ENCODE results near the gene OGDH. TPM values are rescaled to one million over a fixed set of nuclear protein-coding genes. Genes with fewer than 3 reads are reported as not detected.
"Not testable (repeated sequence)": the region's sequence is repeated elsewhere in the genome, so short reads cannot be mapped to it uniquely, and the experiment has no call there.

Gene OGDH
- polyA plus RNA-seq, 1 donor = 97.4 TPM

DNA sequence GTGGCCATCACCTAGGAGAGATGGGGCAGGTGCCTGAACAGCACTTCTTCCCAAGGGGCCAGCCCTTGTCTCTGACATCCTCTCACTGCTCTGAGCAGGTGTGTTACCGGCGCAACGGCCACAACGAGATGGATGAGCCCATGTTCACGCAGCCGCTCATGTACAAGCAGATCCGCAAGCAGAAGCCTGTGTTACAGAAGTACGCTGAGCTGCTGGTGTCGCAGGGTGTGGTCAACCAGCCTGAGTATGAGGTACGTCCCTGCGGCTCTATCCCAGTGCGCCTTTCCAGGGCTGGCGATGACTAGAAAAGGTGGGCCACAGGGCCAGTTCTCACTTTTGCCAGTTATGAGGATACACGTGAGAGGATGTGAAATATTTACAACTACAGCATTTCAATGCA is 87.9 kb downstream of the OGDH start:
- H3K36me3 ChIP-seq (ENCODE audit: control insufficient read depth, insufficient read depth, low read length) = peaks cover 61% of the 10 kb centered on the region
- no peak overlapping the region for H3K4me3 ChIP-seq (ENCODE audit: low read length)
- no peaks in the 10 kb centered on the region for H3K27me3 ChIP-seq (ENCODE audit: control insufficient read depth, insufficient read depth, low read length)
- H3K27ac ChIP-seq (ENCODE audit: low read length) = no peak overlapping the region
- no peaks in the 10 kb centered on the region for H3K4me1 ChIP-seq (ENCODE audit: control insufficient read depth, insufficient read depth, low read length)
- WGBS (ENCODE audit: insufficient coverage, low lambda C conversion rate) = no CpG with 5 or more reads among the region's 14 CpGs
- no peaks in the 10 kb centered on the region for H3K9me3 ChIP-seq (ENCODE audit: control insufficient read depth, low read depth, low read length)
- DNase-seq = no peak

- H3K4me3 ChIP-seq (ENCODE audit: low read length) = no peak overlapping the region
- H3K4me1 ChIP-seq (ENCODE audit: control insufficient read depth, insufficient read depth, low read length) = no peaks in the 10 kb centered on the region
- peaks cover 66% of the 10 kb centered on the region for H3K36me3 ChIP-seq (ENCODE audit: control insufficient read depth, insufficient read depth, low read length)
- no peak for DNase-seq
- H3K27me3 ChIP-seq (ENCODE audit: control insufficient read depth, insufficient read depth, low read length) = no peaks in the 10 kb centered on the region
- no CpG with 5 or more reads among the region's 2 CpGs for WGBS (ENCODE audit: insufficient coverage, low lambda C conversion rate)
- H3K9me3 ChIP-seq (ENCODE audit: control insufficient read depth, low read depth, low read length) = no peaks in the 10 kb centered on the region
- H3K27ac ChIP-seq (ENCODE audit: low read length) = no peak overlapping the region
These were observed 88.3 kb downstream of the OGDH start for GRCh38 chr7:44694766-44695165.

GRCh38 chr7:44695756-44696155 is 89.3 kb downstream of the OGDH start:
- H3K4me1 ChIP-seq (ENCODE audit: control insufficient read depth, insufficient read depth, low read length) = no peaks in the 10 kb centered on the region
- no CpG with 5 or more reads among the region's 5 CpGs for WGBS (ENCODE audit: insufficient coverage, low lambda C conversion rate)
- H3K9me3 ChIP-seq (ENCODE audit: control insufficient read depth, low read depth, low read length) = no peaks in the 10 kb centered on the region
- H3K36me3 ChIP-seq (ENCODE audit: control insufficient read depth, insufficient read depth, low read length) = peaks cover 72% of the 10 kb centered on the region
- DNase-seq = no peak
- H3K4me3 ChIP-seq (ENCODE audit: low read length) = no peak overlapping the region
- H3K27ac ChIP-seq (ENCODE audit: low read length) = no peak overlapping the region
- H3K27me3 ChIP-seq (ENCODE audit: control insufficient read depth, insufficient read depth, low read length) = no peaks in the 10 kb centered on the region

DNA sequence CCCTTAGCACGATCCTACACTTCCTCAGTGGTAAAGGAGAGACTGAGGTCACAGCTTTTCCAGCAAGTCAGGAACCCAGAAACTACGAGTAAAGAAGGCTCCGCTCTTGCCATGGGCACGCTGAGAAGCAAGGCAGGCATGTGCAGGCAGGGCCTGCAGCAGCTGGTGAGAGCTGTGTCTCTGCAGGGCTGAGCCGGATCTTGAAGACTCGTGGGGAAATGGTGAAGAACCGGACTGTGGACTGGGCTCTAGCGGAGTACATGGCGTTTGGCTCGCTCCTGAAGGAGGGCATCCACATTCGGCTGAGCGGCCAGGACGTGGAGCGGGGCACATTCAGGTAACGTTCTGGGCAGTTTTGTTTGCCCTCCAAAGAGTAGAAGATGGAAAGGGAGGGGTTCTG is 90.3 kb downstream of the OGDH start:
- WGBS (ENCODE audit: insufficient coverage, low lambda C conversion rate) = no CpG with 5 or more reads among the region's 15 CpGs
- DNase-seq = no peak
- peaks cover 79% of the 10 kb centered on the region for H3K36me3 ChIP-seq (ENCODE audit: control insufficient read depth, insufficient read depth, low read length)
- H3K4me3 ChIP-seq (ENCODE audit: low read length) = no peak overlapping the region
- H3K4me1 ChIP-seq (ENCODE audit: control insufficient read depth, insufficient read depth, low read length) = no peaks in the 10 kb centered on the region
- H3K27me3 ChIP-seq (ENCODE audit: control insufficient read depth, insufficient read depth, low read length) = no peaks in the 10 kb centered on the region
- H3K27ac ChIP-seq (ENCODE audit: low read length) = no peak overlapping the region
- H3K9me3 ChIP-seq (ENCODE audit: control insufficient read depth, low read depth, low read length) = no peaks in the 10 kb centered on the region

- no peaks in the 10 kb centered on the region for H3K9me3 ChIP-seq (ENCODE audit: control insufficient read depth, low read depth, low read length)
- no peak overlapping the region for H3K27ac ChIP-seq (ENCODE audit: low read length)
- DNase-seq = no peak
- peaks cover 85% of the 10 kb centered on the region for H3K36me3 ChIP-seq (ENCODE audit: control insufficient read depth, insufficient read depth, low read length)
- H3K27me3 ChIP-seq (ENCODE audit: control insufficient read depth, insufficient read depth, low read length) = no peaks in the 10 kb centered on the region
- no CpG with 5 or more reads among the region's 20 CpGs for WGBS (ENCODE audit: insufficient coverage, low lambda C conversion rate)
- no peak overlapping the region for H3K4me3 ChIP-seq (ENCODE audit: low read length)
- H3K4me1 ChIP-seq (ENCODE audit: control insufficient read depth, insufficient read depth, low read length) = no peaks in the 10 kb centered on the region
These were observed 91.0 kb downstream of the OGDH start for GRCh38 chr7:44697136-44698045.

DNA sequence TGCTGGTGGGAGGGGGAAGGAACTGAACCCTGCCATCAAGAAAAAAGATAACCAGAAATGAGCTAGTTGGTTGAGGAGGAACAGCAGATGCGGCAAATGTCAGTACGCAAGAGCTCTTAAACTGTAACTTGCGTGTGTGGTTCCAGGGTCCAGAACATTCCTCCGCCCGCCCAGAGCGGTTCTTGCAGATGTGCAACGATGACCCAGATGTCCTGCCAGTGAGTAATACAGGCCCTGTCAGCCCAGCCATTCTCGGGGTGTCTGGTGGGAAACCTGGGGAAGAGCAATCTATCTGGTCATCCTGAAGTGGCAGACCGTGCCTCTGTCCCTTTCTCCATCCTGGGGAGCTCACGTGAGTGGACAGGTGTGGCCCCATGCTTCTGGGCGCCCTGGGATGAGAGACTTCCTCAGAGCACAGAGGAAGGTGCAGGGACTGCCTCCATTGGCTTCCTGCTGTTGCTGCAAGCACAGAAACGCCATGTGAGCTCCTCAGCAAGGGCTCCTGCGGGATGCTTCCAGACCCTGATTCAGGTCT is 91.7 kb downstream of the OGDH start:
- Histone ChIP-seq H3K27me3 (ENCODE audit: control insufficient read depth, insufficient read depth, low read length) (no peaks in the 10 kb centered on the region), H3K27ac (ENCODE audit: low read length) (no peak overlapping the region), H3K4me3 (ENCODE audit: low read length) (no peak overlapping the region), H3K4me1 (ENCODE audit: control insufficient read depth, insufficient read depth, low read length) (no peaks in the 10 kb centered on the region), H3K9me3 (ENCODE audit: control insufficient read depth, low read depth, low read length) (no peaks in the 10 kb centered on the region), H3K36me3 (ENCODE audit: control insufficient read depth, insufficient read depth, low read length) (peaks cover 90% of the 10 kb centered on the region)
- WGBS (ENCODE audit: insufficient coverage, low lambda C conversion rate) = no CpG with 5 or more reads among the region's 13 CpGs
- no peak for DNase-seq

DNA sequence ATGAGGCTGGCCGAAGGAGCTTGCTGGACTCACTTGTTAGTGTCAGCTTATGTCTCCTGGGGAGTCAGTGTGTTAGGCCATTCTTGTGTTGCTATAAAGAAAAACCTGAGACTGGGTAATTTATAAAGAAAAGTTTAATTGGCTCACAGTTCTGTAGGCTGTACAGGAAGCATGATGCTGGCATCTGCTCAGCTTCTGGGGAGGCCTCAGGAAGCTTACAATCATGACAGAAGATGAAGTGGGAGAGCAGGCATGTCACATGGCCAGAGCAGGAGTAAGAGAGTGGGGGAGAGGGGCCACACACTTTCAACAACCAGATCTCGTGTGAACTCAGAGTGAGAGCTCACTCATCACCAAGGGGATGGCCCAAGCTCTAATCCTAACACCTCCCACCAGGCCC is 93.2 kb downstream of the OGDH start:
- WGBS (ENCODE audit: insufficient coverage, low lambda C conversion rate) = no CpG with 5 or more reads among the region's 2 CpGs
- not testable (repeated sequence) for H3K9me3 ChIP-seq (ENCODE audit: control insufficient read depth, low read depth, low read length); H3K27ac ChIP-seq (ENCODE audit: low read length); H3K4me1 ChIP-seq (ENCODE audit: control insufficient read depth, insufficient read depth, low read length); H3K4me3 ChIP-seq (ENCODE audit: low read length); H3K27me3 ChIP-seq (ENCODE audit: control insufficient read depth, insufficient read depth, low read length); DNase-seq
- H3K36me3 ChIP-seq (ENCODE audit: control insufficient read depth, insufficient read depth, low read length) = peaks cover 83% of the 10 kb centered on the region

- no CpG with 5 or more reads among the region's 8 CpGs for WGBS (ENCODE audit: insufficient coverage, low lambda C conversion rate)
- Histone ChIP-seq H3K4me1 (ENCODE audit: control insufficient read depth, insufficient read depth, low read length) (no peaks in the 10 kb centered on the region), H3K36me3 (ENCODE audit: control insufficient read depth, insufficient read depth, low read length) (peaks cover 77% of the 10 kb centered on the region), H3K4me3 (ENCODE audit: low read length) (no peak overlapping the region), H3K9me3 (ENCODE audit: control insufficient read depth, low read depth, low read length) (no peaks in the 10 kb centered on the region), H3K27ac (ENCODE audit: low read length) (no peak overlapping the region), H3K27me3 (ENCODE audit: control insufficient read depth, insufficient read depth, low read length) (no peaks in the 10 kb centered on the region)
- DNase-seq = no peak
These were observed 93.9 kb downstream of the OGDH start for GRCh38 chr7:44700322-44700721.

GRCh38 chr7:44703391-44703790 is 97.0 kb downstream of the OGDH start:
- 100% methylated on average over 1 of the region's 10 CpGs for WGBS (ENCODE audit: insufficient coverage, low lambda C conversion rate)
- H3K4me1 ChIP-seq (ENCODE audit: control insufficient read depth, insufficient read depth, low read length); H3K27ac ChIP-seq (ENCODE audit: low read length); H3K9me3 ChIP-seq (ENCODE audit: control insufficient read depth, low read depth, low read length); H3K27me3 ChIP-seq (ENCODE audit: control insufficient read depth, insufficient read depth, low read length); H3K4me3 ChIP-seq (ENCODE audit: low read length); DNase-seq: not testable (repeated sequence)
- H3K36me3 ChIP-seq (ENCODE audit: control insufficient read depth, insufficient read depth, low read length) = peaks cover 69% of the 10 kb centered on the region

GRCh38 chr7:44703921-44704320 is 97.5 kb downstream of the OGDH start:
- H3K4me3 ChIP-seq (ENCODE audit: low read length) = no peak overlapping the region
- 100% methylated on average over 1 of the region's 1 CpG for WGBS (ENCODE audit: insufficient coverage, low lambda C conversion rate)
- H3K4me1 ChIP-seq (ENCODE audit: control insufficient read depth, insufficient read depth, low read length) = no peaks in the 10 kb centered on the region
- H3K27me3 ChIP-seq (ENCODE audit: control insufficient read depth, insufficient read depth, low read length) = no peaks in the 10 kb centered on the region
- no peak overlapping the region for H3K27ac ChIP-seq (ENCODE audit: low read length)
- no peak for DNase-seq
- H3K36me3 ChIP-seq (ENCODE audit: control insufficient read depth, insufficient read depth, low read length) = peaks cover 69% of the 10 kb centered on the region
- H3K9me3 ChIP-seq (ENCODE audit: control insufficient read depth, low read depth, low read length) = no peaks in the 10 kb centered on the region

GRCh38 chr7:44705434-44705833 is 99.0 kb downstream of the OGDH start:
- H3K27ac ChIP-seq (ENCODE audit: low read length) = no peak overlapping the region
- no peaks in the 10 kb centered on the region for H3K4me1 ChIP-seq (ENCODE audit: control insufficient read depth, insufficient read depth, low read length)
- DNase-seq = no peak
- 100% methylated on average over 1 of the region's 3 CpGs for WGBS (ENCODE audit: insufficient coverage, low lambda C conversion rate)
- no peaks in the 10 kb centered on the region for H3K9me3 ChIP-seq (ENCODE audit: control insufficient read depth, low read depth, low read length)
- H3K4me3 ChIP-seq (ENCODE audit: low read length) = no peak overlapping the region
- peaks cover 65% of the 10 kb centered on the region for H3K36me3 ChIP-seq (ENCODE audit: control insufficient read depth, insufficient read depth, low read length)
- H3K27me3 ChIP-seq (ENCODE audit: control insufficient read depth, insufficient read depth, low read length) = no peaks in the 10 kb centered on the region
